HEK293T (cell line): Measurements from ENCODE around the gene RAPGEF5.

ENCODE experiments used
- CTCF ChIA-PET: fragments of 350-600 bp; formaldehyde crosslinking; extraction: SDS; loops from one replicate; lab custom pipeline; 2021; ENCODE audit warnings: antibody characterized with exemption, inconsistent platforms; lab: Yijun Ruan, JAX
- POLR2A ChIA-PET: fragments of 350-600 bp; formaldehyde crosslinking; extraction: SDS; loops from one replicate; lab custom pipeline; 2020; ENCODE audit warnings: antibody characterized with exemption, inconsistent platforms; lab: Yijun Ruan, JAX
- DNase-seq: peaks from one replicate; pipeline ENCODE4 v3.0.0; 2012; ENCODE audit warnings: mixed read lengths; ENCODE audit errors: extremely low spot score
- ARNT ChIP-seq: fragments of 450-650 bp; IDR thresholded peaks from 2 replicates; pipeline ENCODE4 v1.6.1; 2017; ENCODE audit warnings: mild to moderate bottlenecking
- BHLHE40 ChIP-seq: fragments of 450-650 bp; IDR thresholded peaks from 2 replicates; pipeline ENCODE4 v1.6.1; 2016; ENCODE audit warnings: mild to moderate bottlenecking, moderate library complexity, borderline replicate concordance
- CTBP1 ChIP-seq: fragments of 450-650 bp; IDR thresholded peaks from 2 replicates; pipeline ENCODE4 v1.6.1; 2016; ENCODE audit warnings: borderline replicate concordance
- ELF4 ChIP-seq: fragments of 450-650 bp; IDR thresholded peaks from 2 replicates; pipeline ENCODE4 v1.6.1; 2017; ENCODE audit warnings: antibody characterized with exemption
- FOXA1 ChIP-seq: fragments of 450-650 bp; IDR thresholded peaks from 2 replicates; pipeline ENCODE4 v1.6.1; 2016; ENCODE audit warnings: mild to moderate bottlenecking
- FOXK2 ChIP-seq: fragments of 450-650 bp; IDR thresholded peaks from 2 replicates; pipeline ENCODE4 v1.6.1; 2016; ENCODE audit warnings: mild to moderate bottlenecking
- FOXM1 ChIP-seq: fragments of 450-650 bp; IDR thresholded peaks from 2 replicates; pipeline ENCODE4 v1.6.1; 2017; ENCODE audit warnings: mild to moderate bottlenecking, borderline replicate concordance
- HDGF ChIP-seq: fragments of 450-650 bp; IDR thresholded peaks from 2 replicates; pipeline ENCODE4 v1.6.1; 2017; ENCODE audit warnings: antibody characterized with exemption, borderline replicate concordance
- L3MBTL2 ChIP-seq: fragments of 450-650 bp; conservative IDR thresholded peaks from 2 replicates; pipeline ENCODE4 v1.6.1; 2016; ENCODE audit warnings: mild to moderate bottlenecking
- LEF1 ChIP-seq: fragments of 450-650 bp; IDR thresholded peaks from 2 replicates; pipeline ENCODE4 v1.6.1; 2017; ENCODE audit warnings: mild to moderate bottlenecking, borderline replicate concordance
- NFRKB ChIP-seq: fragments of 450-650 bp; IDR thresholded peaks from 2 replicates; pipeline ENCODE4 v1.6.1; 2016; ENCODE audit warnings: mild to moderate bottlenecking, moderate library complexity
- PKNOX1 ChIP-seq: fragments of 450-650 bp; IDR thresholded peaks from 2 replicates; pipeline ENCODE4 v1.6.1; 2016
- SP1 ChIP-seq: fragments of 450-650 bp; IDR thresholded peaks from 2 replicates; pipeline ENCODE4 v1.6.1; 2017
- SUZ12 ChIP-seq: fragments of 450-650 bp; IDR thresholded peaks from 2 replicates; pipeline ENCODE4 v1.6.1; 2016; ENCODE audit warnings: mild to moderate bottlenecking
- TARDBP ChIP-seq: fragments of 450-650 bp; IDR thresholded peaks from 2 replicates; pipeline ENCODE4 v1.6.1; 2016
- ZNF384 ChIP-seq: fragments of 450-650 bp; IDR thresholded peaks from 2 replicates; pipeline ENCODE4 v1.6.1; 2016

RAPGEF5 gene

GRCh38 chr7:22302193-22302592, 54.8 kb downstream of the RAPGEF5 start:
- ChIA-PET POLR2A (no interaction called here), CTCF (no interaction called here)
- DNase-seq = no peak
- no peak for TF ChIP-seq PKNOX1
- no peak for TF ChIP-seq FOXK2
- no peak for TF ChIP-seq HDGF
- no peak for TF ChIP-seq FOXM1
- no peak for TF ChIP-seq LEF1
- TF ChIP-seq TARDBP = no peak
- TF ChIP-seq BHLHE40 = no peak
- TF ChIP-seq ELF4 = no peak
- no peak for TF ChIP-seq FOXA1
- TF ChIP-seq L3MBTL2 = no peak
- TF ChIP-seq ARNT = no peak
- no peak for TF ChIP-seq NFRKB
- no peak for TF ChIP-seq SP1
- no peak for TF ChIP-seq ZNF384
- TF ChIP-seq CTBP1 = no peak
- no peak for TF ChIP-seq SUZ12

GRCh38 chr7:22301790-22302189, 55.2 kb downstream of the RAPGEF5 start:
- CTCF ChIA-PET = no interaction called here

GRCh38 chr7:22300839-22301238, 56.1 kb downstream of the RAPGEF5 start:
- POLR2A ChIA-PET = no interaction called here
- TF ChIP-seq FOXM1 = no peak
- TF ChIP-seq PKNOX1 = no peak
- TF ChIP-seq BHLHE40 = no peak
- TF ChIP-seq NFRKB = no peak
- TF ChIP-seq ARNT = no peak
- no peak for DNase-seq
- CTCF ChIA-PET = no interaction called here

More at GRCh38 chr7:22301790-22302189, 55.2 kb downstream of the RAPGEF5 start:
- POLR2A ChIA-PET = no interaction called here
- TF ChIP-seq HDGF (no peak), ELF4 (no peak), SP1 (no peak), PKNOX1 (no peak), TARDBP (no peak), BHLHE40 (no peak), FOXA1 (no peak), CTBP1 (no peak), SUZ12 (no peak), LEF1 (no peak), FOXM1 (no peak), ZNF384 (no peak), NFRKB (no peak)
- no peak for DNase-seq

- DNase-seq = no peak
- TF ChIP-seq NFRKB = no peak
- ChIA-PET POLR2A (no interaction called here), CTCF (no interaction called here)
Observed at GRCh38 chr7:22296916-22297315, 60.0 kb downstream of the RAPGEF5 start.

- POLR2A ChIA-PET = no interaction called here
- TF ChIP-seq SUZ12 (no peak), CTBP1 (no peak), PKNOX1 (no peak), LEF1 (no peak), FOXK2 (no peak), HDGF (no peak), FOXM1 (no peak)
- CTCF ChIA-PET = no interaction called here
- no peak for DNase-seq
Observed at GRCh38 chr7:22296265-22296566, 60.7 kb downstream of the RAPGEF5 start.

- POLR2A ChIA-PET = no interaction called here
- TF ChIP-seq BHLHE40 (no peak), FOXM1 (no peak), ELF4 (no peak), TARDBP (no peak)
- no peak for DNase-seq
- CTCF ChIA-PET = no interaction called here
Observed at GRCh38 chr7:22295402-22296264, 61.3 kb downstream of the RAPGEF5 start.
